Measurements from ENCODE around the gene TAF11L8. TPM values are rescaled to one million over a fixed set of nuclear protein-coding genes. Genes with fewer than 3 reads are reported as not detected.

The TAF11L8 gene
- total and polyA plus RNA-seq, 2 donors (not counting 1 experiment from before 2014, with no cell fraction given), result not detected

Other genes starting within 250 kb of the TAF11L8 start
- not detected in 2 replicates for gene TAF11L2, start 92.7 kb downstream of the TAF11L8 start, total RNA-seq
- gene TAF11L2, start 92.7 kb downstream of the TAF11L8 start, polyA plus RNA-seq, result not detected in 2 replicates
- not detected in 2 replicates for gene TAF11L3, start 72.6 kb downstream of the TAF11L8 start, total RNA-seq
- gene TAF11L3, start 72.6 kb downstream of the TAF11L8 start, polyA plus RNA-seq, result not detected in 2 replicates
- gene TAF11L4, start 69.2 kb downstream of the TAF11L8 start, total RNA-seq, result not detected in 2 replicates
- gene TAF11L4, start 69.2 kb downstream of the TAF11L8 start, polyA plus RNA-seq, result not detected in 2 replicates
- not detected in 2 replicates for gene TAF11L5, start 65.7 kb downstream of the TAF11L8 start, total RNA-seq
- gene TAF11L5, start 65.7 kb downstream of the TAF11L8 start, polyA plus RNA-seq, result not detected in 2 replicates
- gene TAF11L6, start 62.3 kb downstream of the TAF11L8 start, total RNA-seq, result not detected in 2 replicates
- gene TAF11L6, start 62.3 kb downstream of the TAF11L8 start, polyA plus RNA-seq, result not detected in 2 replicates
- not detected in 2 replicates for gene TAF11L7, start 5.2 kb downstream of the TAF11L8 start, total RNA-seq
- gene TAF11L7, start 5.2 kb downstream of the TAF11L8 start, polyA plus RNA-seq, result not detected in 2 replicates
- not detected in 2 replicates for gene TAF11L9, start 3.4 kb upstream of the TAF11L8 start, total RNA-seq
- gene TAF11L9, start 3.4 kb upstream of the TAF11L8 start, polyA plus RNA-seq, result not detected in 2 replicates
- not detected in 2 replicates for gene TAF11L10, start 6.9 kb upstream of the TAF11L8 start, total RNA-seq
- gene TAF11L10, start 6.9 kb upstream of the TAF11L8 start, polyA plus RNA-seq, result not detected in 2 replicates
- gene TAF11L11, start 13.2 kb upstream of the TAF11L8 start, total RNA-seq, result not detected in 2 replicates
- gene TAF11L11, start 13.2 kb upstream of the TAF11L8 start, polyA plus RNA-seq, result not detected in 2 replicates
- gene TAF11L12, start 19.4 kb upstream of the TAF11L8 start, total RNA-seq, result not detected in 2 replicates
- gene TAF11L12, start 19.4 kb upstream of the TAF11L8 start, polyA plus RNA-seq, result not detected in 2 replicates
- gene TAF11L13, start 41.1 kb upstream of the TAF11L8 start, total RNA-seq, result not detected in 2 replicates
- not detected in 2 replicates for gene TAF11L13, start 41.1 kb upstream of the TAF11L8 start, polyA plus RNA-seq
- not detected in 2 replicates for gene TAF11L14, start 43.5 kb upstream of the TAF11L8 start, total RNA-seq
- gene TAF11L14, start 43.5 kb upstream of the TAF11L8 start, polyA plus RNA-seq, result not detected in 2 replicates